IPS DF 19.7 (cell line): Measurements from ENCODE around the gene GOSR2.
"Not testable (repeated sequence)": the region's sequence is repeated elsewhere in the genome, so short reads cannot be mapped to it uniquely, and the experiment has no call there.

Experiments
- DNase-seq: peaks from one replicate; pipeline ENCODE4 v3.0.0-alpha.2; 2013; ENCODE audit warnings: low read depth, low spot score

The GOSR2 gene

GRCh38 chr17:46929413-46929812 is 6.5 kb downstream of the GOSR2 start:
- DNase-seq, result no peak

- DNase-seq, result no peak
Measured at GRCh38 chr17:46930051-46930450, 7.1 kb downstream of the GOSR2 start.

- DNase-seq, result no peak
Measured at GRCh38 chr17:46931596-46931995, 8.6 kb downstream of the GOSR2 start.

- DNase-seq, result no peak
Measured at GRCh38 chr17:46935658-46936266, 12.8 kb downstream of the GOSR2 start.

GRCh38 chr17:46940692-46941404 is 17.9 kb downstream of the GOSR2 start:
- DNase-seq, result no peak

- DNase-seq, result no peak
Measured at GRCh38 chr17:46942441-46943217, 19.7 kb downstream of the GOSR2 start.

GRCh38 chr17:46943218-46943500 is 20.2 kb downstream of the GOSR2 start:
- DNase-seq, result no peak

- no peak for DNase-seq
Measured at GRCh38 chr17:46943501-46944393, 20.8 kb downstream of the GOSR2 start.

- DNase-seq, result no peak
Measured at GRCh38 chr17:46944931-46945330, 22.0 kb downstream of the GOSR2 start.

GRCh38 chr17:46947216-46947615 is 24.3 kb downstream of the GOSR2 start:
- no peak for DNase-seq

- no peak for DNase-seq
Measured at GRCh38 chr17:46948544-46948943, 25.6 kb downstream of the GOSR2 start.

- no peak for DNase-seq
Measured at GRCh38 chr17:46949291-46950174, 26.6 kb downstream of the GOSR2 start.

- DNase-seq, result no peak
Measured at GRCh38 chr17:46950342-46950996, 27.5 kb downstream of the GOSR2 start.

GRCh38 chr17:46950997-46951621 is 28.1 kb downstream of the GOSR2 start:
- no peak for DNase-seq

- no peak for DNase-seq
Measured at GRCh38 chr17:46951706-46952105, 28.7 kb downstream of the GOSR2 start.

GRCh38 chr17:46952115-46952514 is 29.2 kb downstream of the GOSR2 start:
- DNase-seq, result no peak

- DNase-seq, result not testable (repeated sequence)
Measured at GRCh38 chr17:46953191-46953590, 30.2 kb downstream of the GOSR2 start.

GRCh38 chr17:46958041-46958591 is 35.2 kb downstream of the GOSR2 start:
- no peak for DNase-seq

GRCh38 chr17:46960152-46960551 is 37.2 kb downstream of the GOSR2 start:
- no peak for DNase-seq

GRCh38 chr17:46962374-46962790 is 39.4 kb downstream of the GOSR2 start:
- no peak for DNase-seq
